Panc1 (cell line): ENCODE data around the gene CAVIN3. TPM values are rescaled to one million over a fixed set of nuclear protein-coding genes. Genes with fewer than 3 reads are reported as not detected.

Experiments
- ATAC-seq: fragments of 200-7000 bp; cut with Tn5 transposase; 2 replicates; pipeline ENCODE4 v1.9.1; 2020; ENCODE audit warnings: mild to moderate bottlenecking, moderate library complexity
- BruUV-seq: library from RNA; stranded (reverse); fragments of 400-500 nt; replicated peaks from 2 replicates; lab custom pipeline; 2021; lab: Mats Ljungman, UMichigan
- CTCF ChIA-PET: fragments of 300-600 bp; sonication (Branson Sonifier 250); formaldehyde crosslinking; loops from one replicate; lab custom pipeline; 2022; ENCODE audit warnings: antibody characterized with exemption; lab: Charles Lee
- POLR2A ChIA-PET: fragments of 300-600 bp; sonication (Branson Sonifier 250); formaldehyde crosslinking; loops from one replicate; lab custom pipeline; 2022; ENCODE audit warnings: antibody characterized with exemption; lab: Charles Lee
- DNase-seq: peaks from one replicate; pipeline ENCODE4 v3.0.0-alpha.2; 2010; ENCODE audit warnings: low read depth, low spot score
- H3K27ac ChIP-seq: 2 replicates; pipeline ENCODE4 v1.5.1; 2011; ENCODE audit warnings: mild to moderate bottlenecking, low read length, inconsistent platforms
- H3K27me3 ChIP-seq: fragments of 200-500 bp; sonication (Bioruptor generic); 2 replicates; pipeline ENCODE4 v1.6.0; 2014; ENCODE audit warnings: low read length, inconsistent platforms; ENCODE audit not compliant: control insufficient read depth, insufficient read depth
- H3K36me3 ChIP-seq: fragments of 200-500 bp; sonication (Bioruptor generic); 2 replicates; pipeline ENCODE4 v1.5.1; 2014; ENCODE audit warnings: inconsistent platforms, mild to moderate bottlenecking, low read length, moderate library complexity; ENCODE audit not compliant: control insufficient read depth, insufficient read depth
- H3K4me1 ChIP-seq: 2 replicates; pipeline ENCODE4 v1.5.1; 2011; ENCODE audit warnings: inconsistent platforms, mild to moderate bottlenecking, low read length, moderate library complexity; ENCODE audit not compliant: control insufficient read depth, insufficient read depth
- H3K4me3 ChIP-seq, 2 experiments: 2 replicates each; pipeline ENCODE4 v1.5.1; 2011 to 2012; ENCODE audit warnings: low read depth in 2 of 2, low read length in 2 of 2, mild to moderate bottlenecking in 2 of 2, inconsistent platforms in 1 of 2, moderate library complexity in 1 of 2
- H3K9me3 ChIP-seq: fragments of 200-500 bp; sonication (Bioruptor generic); 2 replicates; pipeline ENCODE4 v1.5.1; 2014; ENCODE audit warnings: low read depth, mild to moderate bottlenecking, inconsistent platforms, low read length, moderate library complexity; ENCODE audit not compliant: control insufficient read depth, insufficient read depth
- POLR2AphosphoS5 ChIP-seq: IDR thresholded peaks from 2 replicates; pipeline ENCODE4 v1.6.1; 2012; ENCODE audit warnings: mild to moderate bottlenecking, low read depth, low read length, moderate library complexity
- REST ChIP-seq, 2 experiments: IDR thresholded peaks; 2 replicates each; pipeline ENCODE4 v1.6.1; 2011 to 2012; ENCODE audit warnings: low read depth in 2 of 2, control low read depth in 1 of 2, low read length in 1 of 2, mild to moderate bottlenecking in 1 of 2, moderate library complexity in 1 of 2; ENCODE audit not compliant: insufficient read depth in 1 of 2
- SIN3A ChIP-seq: IDR thresholded peaks from 2 replicates; pipeline ENCODE4 v1.6.1; 2012; ENCODE audit warnings: low read depth, mild to moderate bottlenecking, low read length, moderate library complexity, borderline replicate concordance; ENCODE audit not compliant: insufficient read depth
- TCF7L2 ChIP-seq: IDR thresholded peaks from 2 replicates; pipeline ENCODE4 v1.6.1; 2011; ENCODE audit warnings: mild to moderate bottlenecking, low read depth, low read length, inconsistent platforms
- in situ Hi-C: cut with HindIII; loops from 2 replicates; pipeline ENCODE4 v1.10.0; 2016; ENCODE audit warnings: low sequenced_read_pairs, low pct_unique_long_range_greater_than_20kb
- intact Hi-C: fragments of 100-400 bp; cut with micrococcal nuclease; formaldehyde crosslinking; loops from one replicate; pipeline ENCODE4 v1.10.0; 2022; ENCODE audit not compliant: unreplicated experiment
- total RNA-seq: library from RNA; stranded (reverse); gene quantifications from one replicate; pipeline ENCODE4 v1.2.1, GENCODE V29; 2021; ENCODE audit not compliant: unreplicated experiment
- TF ChIP-seq, protein P1 (sequence below): fragments of 450-650 bp; IDR thresholded peaks from 2 replicates; pipeline ENCODE4 v1.5.1; 2017; ENCODE audit warnings: mild to moderate bottlenecking

The CAVIN3 gene
- total RNA-seq, 1 experiment from 2014 or later = 31.1 TPM

GRCh38 chr11:6305297-6305696, 15.0 kb downstream of the CAVIN3 start:
- ATAC-seq (no peak), DNase-seq (no peak)
- Histone ChIP-seq H3K9me3 (no peaks in the 10 kb centered on the region), H3K4me3 (no peak overlapping the region), H3K27me3 (peaks cover 33% of the 10 kb centered on the region), H3K36me3 (no peaks in the 10 kb centered on the region), H3K27ac (no peak overlapping the region), H3K4me1 (no peaks in the 10 kb centered on the region)
- CTCF ChIA-PET = no interaction called here
- intact Hi-C loops = no loop called here
- POLR2A ChIA-PET = no interaction called here
- TF ChIP-seq SIN3A = no peak
- TF ChIP-seq REST (IDR thresholded peaks at IDR 0.05; ENCODE audit: insufficient read depth in 1 of 2, low read depth in 2 of 2, low read length in 1 of 2) = no peak
- no peak for TF ChIP-seq POLR2AphosphoS5
- TF ChIP-seq, protein P1, sequence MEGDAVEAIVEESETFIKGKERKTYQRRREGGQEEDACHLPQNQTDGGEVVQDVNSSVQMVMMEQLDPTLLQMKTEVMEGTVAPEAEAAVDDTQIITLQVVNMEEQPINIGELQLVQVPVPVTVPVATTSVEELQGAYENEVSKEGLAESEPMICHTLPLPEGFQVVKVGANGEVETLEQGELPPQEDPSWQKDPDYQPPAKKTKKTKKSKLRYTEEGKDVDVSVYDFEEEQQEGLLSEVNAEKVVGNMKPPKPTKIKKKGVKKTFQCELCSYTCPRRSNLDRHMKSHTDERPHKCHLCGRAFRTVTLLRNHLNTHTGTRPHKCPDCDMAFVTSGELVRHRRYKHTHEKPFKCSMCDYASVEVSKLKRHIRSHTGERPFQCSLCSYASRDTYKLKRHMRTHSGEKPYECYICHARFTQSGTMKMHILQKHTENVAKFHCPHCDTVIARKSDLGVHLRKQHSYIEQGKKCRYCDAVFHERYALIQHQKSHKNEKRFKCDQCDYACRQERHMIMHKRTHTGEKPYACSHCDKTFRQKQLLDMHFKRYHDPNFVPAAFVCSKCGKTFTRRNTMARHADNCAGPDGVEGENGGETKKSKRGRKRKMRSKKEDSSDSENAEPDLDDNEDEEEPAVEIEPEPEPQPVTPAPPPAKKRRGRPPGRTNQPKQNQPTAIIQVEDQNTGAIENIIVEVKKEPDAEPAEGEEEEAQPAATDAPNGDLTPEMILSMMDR = no peak
- no TSS peak for BruUV-seq
- in situ Hi-C loops = no loop called here

DNA sequence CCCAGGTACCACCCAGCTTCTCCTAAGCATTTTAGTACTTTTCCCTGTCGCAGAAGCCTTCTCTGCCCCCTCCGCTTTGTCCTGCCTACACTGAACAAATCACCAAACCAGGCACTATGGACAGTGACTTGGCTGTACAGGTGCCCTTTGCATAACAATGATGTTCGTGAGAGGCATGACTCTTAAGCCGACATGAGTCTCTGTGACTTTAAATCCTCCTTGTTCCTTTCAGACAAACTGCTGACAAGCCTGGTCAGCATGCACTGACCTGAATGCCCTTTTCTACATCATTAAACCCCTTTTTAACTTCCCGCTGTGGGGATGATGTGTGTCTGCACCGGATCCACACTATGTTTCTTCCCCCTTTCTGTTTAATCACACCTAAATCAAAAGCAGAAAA, 16.6 kb downstream of the CAVIN3 start:
- intact Hi-C loops = no loop called here
- Histone ChIP-seq H3K27me3 (peaks cover 33% of the 10 kb centered on the region), H3K9me3 (no peaks in the 10 kb centered on the region), H3K36me3 (no peaks in the 10 kb centered on the region), H3K4me1 (no peaks in the 10 kb centered on the region), H3K27ac (no peak overlapping the region), H3K4me3 (no peak overlapping the region)
- ChIA-PET CTCF (no interaction called here), POLR2A (no interaction called here)
- in situ Hi-C loops = no loop called here
- DNase-seq (no peak), ATAC-seq (no peak)
- no peak for TF ChIP-seq TCF7L2
- TF ChIP-seq REST (IDR thresholded peaks at IDR 0.05; ENCODE audit: insufficient read depth in 1 of 2, low read depth in 2 of 2, low read length in 1 of 2) = no peak
- TF ChIP-seq SIN3A = no peak
- no peak for TF ChIP-seq POLR2AphosphoS5
- TF ChIP-seq, protein P1 = no peak
- no TSS peak for BruUV-seq
